Skin of body (tissue), 2 donors: Measurements from ENCODE around the gene ALOX12. TPM values are rescaled to one million over a fixed set of nuclear protein-coding genes. Genes with fewer than 3 reads are reported as not detected.
A peak's percentile ranks its signal among the peaks of the same experiment; 100 is the strongest.

Source experiments
- DNase-seq: peaks from one replicate; lab custom pipeline; 2025; lab: John Stamatoyannopoulos, UW
- total RNA-seq: library from RNA; depleted of rRNA; stranded (reverse); fragments of >200 nt; gene quantifications from one replicate; pipeline ENCODE4 v1.2.3, GENCODE V29; 2014

The ALOX12 gene
- total RNA-seq, 1 donor from 2014 or later = 1.2 TPM

GRCh38 chr17:7002288-7003047 is 6.6 kb downstream of the ALOX12 start:
- DNase-seq = no peak

- no peak for DNase-seq
These were observed 7.9 kb downstream of the ALOX12 start for GRCh38 chr17:7003745-7004144.

GRCh38 chr17:7004398-7005253 is 8.8 kb downstream of the ALOX12 start:
- DNase-seq = peak; percentile 51

GRCh38 chr17:7005716-7006115 is 9.9 kb downstream of the ALOX12 start:
- no peak for DNase-seq

- no peak for DNase-seq
These were observed 11.3 kb downstream of the ALOX12 start for GRCh38 chr17:7007143-7007542.

- DNase-seq = no peak
These were observed 14.7 kb downstream of the ALOX12 start for GRCh38 chr17:7010523-7010922.

- no peak for DNase-seq
These were observed 15.6 kb downstream of the ALOX12 start for GRCh38 chr17:7011415-7011814.

GRCh38 chr17:7011942-7012254 is 16.0 kb downstream of the ALOX12 start:
- no peak for DNase-seq

GRCh38 chr17:7014261-7014994 is 18.6 kb downstream of the ALOX12 start:
- DNase-seq = peak; percentile 94

- DNase-seq = no peak
These were observed 19.4 kb downstream of the ALOX12 start for GRCh38 chr17:7014995-7015958.

GRCh38 chr17:7016418-7016817 is 20.6 kb downstream of the ALOX12 start:
- DNase-seq = no peak

GRCh38 chr17:7016886-7017826 is 21.3 kb downstream of the ALOX12 start:
- no peak for DNase-seq

- DNase-seq = no peak
These were observed 22.0 kb downstream of the ALOX12 start for GRCh38 chr17:7017827-7018200.

- DNase-seq = no peak
These were observed 22.6 kb downstream of the ALOX12 start for GRCh38 chr17:7018331-7018964.

- no peak for DNase-seq
These were observed 23.5 kb downstream of the ALOX12 start for GRCh38 chr17:7019367-7019766.

- DNase-seq = no peak
These were observed 24.1 kb downstream of the ALOX12 start for GRCh38 chr17:7019839-7020519.

- DNase-seq = no peak
These were observed 25.2 kb downstream of the ALOX12 start for GRCh38 chr17:7020894-7021664.
